ENCODE data around the gene TBX18.

Gene TBX18

DNA sequence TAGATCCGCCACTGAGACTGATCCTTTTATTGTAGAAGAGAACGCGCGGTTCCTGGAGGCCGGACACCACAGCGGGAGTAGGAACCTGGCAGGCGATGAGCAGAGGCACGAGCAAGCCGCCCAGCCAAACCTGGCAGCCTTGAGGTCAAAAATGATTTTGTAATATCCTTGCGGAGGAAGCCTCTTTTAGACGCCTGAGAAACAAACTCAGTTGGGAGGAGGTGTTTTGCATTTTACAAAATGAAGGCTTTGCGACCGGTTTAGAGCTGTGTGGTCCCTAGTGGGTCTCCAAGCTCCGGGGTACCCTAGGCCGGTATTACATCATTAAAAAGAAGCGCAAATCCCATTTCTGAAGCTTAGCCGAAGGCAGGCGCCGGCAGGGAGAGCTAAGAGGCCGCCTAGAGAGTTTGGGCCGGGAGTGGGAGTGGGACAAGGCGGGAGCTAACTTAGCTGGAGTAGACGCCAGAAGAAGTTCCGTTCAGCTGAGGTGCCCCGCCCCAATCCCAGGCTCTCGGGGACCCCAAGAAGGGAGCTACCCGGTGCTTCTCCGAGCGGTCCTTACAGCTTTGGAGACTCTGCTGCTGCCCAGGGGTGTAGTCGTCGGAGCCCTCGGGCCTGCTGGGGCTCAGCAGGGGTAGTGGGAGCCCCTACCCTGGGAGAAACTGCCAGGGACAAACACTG lies 1.9 kb upstream of the TBX18 start:
- in situ Hi-C loops (cut with MboI; ENCODE audit: low pct_unique_long_range_greater_than_20kb, low sequenced_read_pairs, unreplicated experiment) = no loop called here

DNA sequence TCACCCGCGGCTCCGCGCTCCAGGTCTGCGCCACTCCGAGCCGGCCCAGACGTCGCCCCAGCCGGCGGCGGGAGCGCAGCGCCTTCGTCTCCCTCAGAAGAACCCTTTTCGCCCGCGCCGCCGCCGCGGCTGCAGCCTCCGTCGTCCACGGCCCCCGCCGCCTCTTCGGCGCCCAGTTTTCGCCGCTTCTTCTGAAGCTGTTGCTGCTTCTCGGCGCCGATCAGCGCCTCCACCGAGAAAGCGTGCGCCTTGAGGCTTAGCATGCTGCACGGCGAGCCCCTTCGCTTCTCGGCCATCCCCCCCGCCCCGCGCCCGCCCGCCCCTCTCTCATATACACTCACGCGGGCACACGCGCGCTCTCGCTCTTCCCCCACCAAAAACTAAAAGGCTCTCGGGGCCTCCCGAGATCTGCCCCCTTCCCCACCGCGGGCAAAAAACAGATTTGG lies 489 bp downstream of the TBX18 start:
- TF ChIP-seq, protein P1, sequence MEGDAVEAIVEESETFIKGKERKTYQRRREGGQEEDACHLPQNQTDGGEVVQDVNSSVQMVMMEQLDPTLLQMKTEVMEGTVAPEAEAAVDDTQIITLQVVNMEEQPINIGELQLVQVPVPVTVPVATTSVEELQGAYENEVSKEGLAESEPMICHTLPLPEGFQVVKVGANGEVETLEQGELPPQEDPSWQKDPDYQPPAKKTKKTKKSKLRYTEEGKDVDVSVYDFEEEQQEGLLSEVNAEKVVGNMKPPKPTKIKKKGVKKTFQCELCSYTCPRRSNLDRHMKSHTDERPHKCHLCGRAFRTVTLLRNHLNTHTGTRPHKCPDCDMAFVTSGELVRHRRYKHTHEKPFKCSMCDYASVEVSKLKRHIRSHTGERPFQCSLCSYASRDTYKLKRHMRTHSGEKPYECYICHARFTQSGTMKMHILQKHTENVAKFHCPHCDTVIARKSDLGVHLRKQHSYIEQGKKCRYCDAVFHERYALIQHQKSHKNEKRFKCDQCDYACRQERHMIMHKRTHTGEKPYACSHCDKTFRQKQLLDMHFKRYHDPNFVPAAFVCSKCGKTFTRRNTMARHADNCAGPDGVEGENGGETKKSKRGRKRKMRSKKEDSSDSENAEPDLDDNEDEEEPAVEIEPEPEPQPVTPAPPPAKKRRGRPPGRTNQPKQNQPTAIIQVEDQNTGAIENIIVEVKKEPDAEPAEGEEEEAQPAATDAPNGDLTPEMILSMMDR (IDR thresholded peaks at IDR 0.05; ENCODE audit: extremely low read depth, insufficient read depth, missing control alignments) = no peak
- in situ Hi-C loops (cut with MboI; ENCODE audit: low pct_unique_long_range_greater_than_20kb, low sequenced_read_pairs, unreplicated experiment) = no loop called here
- no peak for DNase-seq (ENCODE audit: low spot score)

More for the DNA sequence above, 1.9 kb upstream of the TBX18 start:
- no peak for DNase-seq (ENCODE audit: low spot score)
- TF ChIP-seq, protein P1 (IDR thresholded peaks at IDR 0.05; ENCODE audit: extremely low read depth, insufficient read depth, missing control alignments) = no peak

DNA sequence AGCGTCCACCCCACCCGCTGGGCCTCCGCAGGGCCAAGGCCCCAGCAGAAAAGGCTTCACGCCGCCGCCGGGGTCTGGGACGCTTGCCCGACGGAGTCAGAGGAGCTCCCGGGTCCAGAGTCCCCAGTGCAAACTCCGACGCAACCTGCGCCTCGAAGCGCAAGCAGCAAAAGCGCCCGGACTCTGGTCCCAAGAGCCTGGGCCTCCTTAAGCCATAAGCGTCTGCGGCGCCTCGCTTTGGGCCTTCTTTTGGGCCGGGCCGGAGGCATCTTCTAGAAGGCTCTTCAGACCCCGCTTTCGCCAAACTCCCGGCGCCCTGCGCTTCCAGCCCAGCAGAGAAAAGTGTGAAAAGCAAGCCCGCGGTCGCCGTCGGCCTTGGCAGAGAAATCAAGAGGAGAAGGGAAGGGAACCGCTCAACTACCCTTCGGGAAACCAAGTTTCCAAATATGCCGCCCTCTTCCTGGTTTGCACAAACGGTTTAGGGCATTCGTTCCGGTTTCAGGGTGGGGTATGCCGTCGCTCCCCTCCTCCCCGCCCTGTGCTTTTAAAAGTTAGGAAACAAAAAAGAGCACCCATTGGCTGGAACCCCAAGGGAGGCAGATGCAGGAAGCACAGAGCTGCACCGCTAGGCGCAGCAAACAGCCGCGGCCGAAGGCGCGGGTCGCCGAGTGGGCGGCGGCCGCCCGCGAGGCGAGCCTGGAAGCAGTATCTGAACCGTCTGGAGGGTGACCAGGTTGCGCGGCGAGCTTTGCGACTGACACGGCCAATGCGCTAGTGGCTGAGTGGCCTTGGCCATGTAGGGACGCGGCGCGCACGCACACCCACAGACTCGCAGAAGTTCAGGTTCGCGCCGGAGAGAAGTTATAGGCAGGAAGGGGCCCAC lies 1.2 kb downstream of the TBX18 start:
- in situ Hi-C loops (cut with MboI; ENCODE audit: low pct_unique_long_range_greater_than_20kb, low sequenced_read_pairs, unreplicated experiment) = no loop called here
- DNase-seq (ENCODE audit: low spot score) = no peak
- TF ChIP-seq, protein P1 (IDR thresholded peaks at IDR 0.05; ENCODE audit: extremely low read depth, insufficient read depth, missing control alignments) = no peak

DNA sequence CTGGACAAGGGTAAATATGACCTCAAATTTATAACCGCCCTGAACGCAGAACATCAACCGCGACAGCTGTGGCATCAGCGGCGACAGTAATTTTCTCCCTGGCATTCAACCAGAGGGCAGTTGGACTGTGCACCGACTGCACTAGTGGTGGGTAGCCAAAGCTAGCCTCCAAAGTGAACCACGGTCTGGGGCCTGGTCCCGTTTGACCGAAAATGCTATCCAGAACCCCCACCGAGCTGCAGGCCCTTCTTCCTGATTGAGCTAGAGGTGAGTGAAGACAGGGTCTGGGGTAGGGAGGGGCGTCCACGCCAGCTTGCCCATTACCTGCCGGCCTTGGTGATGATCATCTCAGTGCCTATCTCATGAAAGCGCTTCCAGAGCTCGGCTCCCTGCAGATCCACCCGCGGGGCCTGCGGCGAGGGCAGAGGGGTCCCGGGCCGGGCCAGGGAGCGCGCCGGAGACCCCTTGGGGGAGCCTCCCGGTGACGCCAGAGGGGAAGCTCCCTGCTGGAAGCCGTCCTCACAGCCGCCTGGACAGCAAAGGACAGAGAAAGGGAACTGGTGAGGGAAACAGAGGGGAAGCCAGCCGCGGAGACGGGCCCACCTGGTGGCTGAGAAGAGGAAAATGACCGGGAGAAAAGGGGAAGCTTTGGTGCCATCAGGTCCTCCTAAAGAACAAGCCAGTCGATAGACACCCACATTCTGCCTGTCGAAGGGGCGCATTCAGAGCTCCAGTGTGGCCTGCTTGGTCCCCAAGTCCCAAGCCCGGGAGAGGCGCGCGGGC lies 2.0 kb downstream of the TBX18 start:
- in situ Hi-C loops (cut with MboI; ENCODE audit: low pct_unique_long_range_greater_than_20kb, low sequenced_read_pairs, unreplicated experiment) = no loop called here
- TF ChIP-seq, protein P1 (IDR thresholded peaks at IDR 0.05; ENCODE audit: extremely low read depth, insufficient read depth, missing control alignments) = no peak
- no peak for DNase-seq (ENCODE audit: low spot score)

DNA sequence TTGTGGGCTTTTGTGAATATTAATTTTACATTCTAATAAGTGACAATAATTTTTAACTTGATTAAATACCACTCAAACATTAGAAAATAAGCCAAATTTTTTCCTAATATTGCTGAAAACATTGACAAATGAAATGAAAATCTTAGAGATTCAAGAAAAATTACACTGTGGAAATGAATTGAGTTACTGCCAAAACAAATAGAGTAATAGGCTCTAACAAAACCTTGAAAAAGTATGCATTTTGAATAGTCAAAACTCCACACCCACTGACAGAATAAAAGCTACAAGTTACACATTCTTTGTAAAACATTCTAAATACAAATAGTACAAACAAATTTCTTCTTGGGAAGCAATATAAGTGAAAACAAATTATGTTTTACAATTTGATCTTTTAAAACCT lies 5.9 kb downstream of the TBX18 start:
- DNase-seq (ENCODE audit: low spot score) = no peak
- TF ChIP-seq, protein P1 (IDR thresholded peaks at IDR 0.05; ENCODE audit: extremely low read depth, insufficient read depth, missing control alignments) = no peak
- in situ Hi-C loops (cut with MboI; ENCODE audit: low pct_unique_long_range_greater_than_20kb, low sequenced_read_pairs, unreplicated experiment) = no loop called here

DNA sequence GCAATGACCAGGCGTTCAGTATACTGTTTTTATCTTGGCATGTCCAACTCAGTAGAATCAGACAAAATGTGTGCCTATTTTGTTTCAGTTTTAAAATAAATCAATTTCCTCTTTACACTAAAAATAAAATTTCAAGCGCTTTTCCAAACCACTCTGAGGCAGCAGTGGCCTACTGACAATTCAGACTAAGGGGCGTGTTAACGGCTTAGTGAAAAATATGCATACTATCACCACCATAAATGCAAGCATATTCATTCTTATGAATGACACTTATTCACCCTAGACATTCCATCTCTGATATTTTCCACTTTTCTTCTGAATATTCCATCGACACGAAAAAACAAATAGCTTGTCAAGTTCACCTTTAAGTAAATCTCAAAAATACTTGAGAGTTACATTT lies 7.5 kb downstream of the TBX18 start:
- no peak for DNase-seq (ENCODE audit: low spot score)
- TF ChIP-seq, protein P1 (IDR thresholded peaks at IDR 0.05; ENCODE audit: extremely low read depth, insufficient read depth, missing control alignments) = no peak
- in situ Hi-C loops (cut with MboI; ENCODE audit: low pct_unique_long_range_greater_than_20kb, low sequenced_read_pairs, unreplicated experiment) = no loop called here
